HG02588 (cell line): ENCODE data around the gene CCDC169.

Experiments used
- ATAC-seq: cut with Tn5 transposase; IDR thresholded peaks from one replicate; pipeline ENCODE4 v1.9.1; 2021; ENCODE audit warnings: mild to moderate bottlenecking, moderate library complexity; ENCODE audit not compliant: unreplicated experiment

Gene CCDC169

GRCh38 chr13:36248700-36249099 is 48.9 kb downstream of the CCDC169 start:
- no peak for ATAC-seq

GRCh38 chr13:36244990-36245389 is 52.6 kb downstream of the CCDC169 start:
- no peak for ATAC-seq

- no peak for ATAC-seq
Measured at GRCh38 chr13:36244073-36244472, 53.5 kb downstream of the CCDC169 start.

GRCh38 chr13:36242761-36243160 is 54.9 kb downstream of the CCDC169 start:
- no peak for ATAC-seq

- ATAC-seq: no peak
Measured at GRCh38 chr13:36231236-36231635, 66.4 kb downstream of the CCDC169 start.

GRCh38 chr13:36224730-36225129 is 72.9 kb downstream of the CCDC169 start:
- ATAC-seq: no peak

- no peak for ATAC-seq
Measured at GRCh38 chr13:36219883-36220282, 77.7 kb downstream of the CCDC169 start.

- no peak for ATAC-seq
Measured at GRCh38 chr13:36217456-36217855, 80.2 kb downstream of the CCDC169 start.

GRCh38 chr13:36214163-36214921 is 83.3 kb downstream of the CCDC169 start, which contains the start of gene SOHLH2:
SOHLH2 (minus strand) TSS chr13:36214556; CDS start chr13:36214526, 30 bp downstream.
- no peak for ATAC-seq

GRCh38 chr13:36212789-36213188 is 84.8 kb downstream of the CCDC169 start:
- no peak for ATAC-seq

- no peak for ATAC-seq
Measured at GRCh38 chr13:36211567-36211966, 86.0 kb downstream of the CCDC169 start.

GRCh38 chr13:36210738-36211137 is 86.9 kb downstream of the CCDC169 start:
- ATAC-seq: no peak

- ATAC-seq: no peak
Measured at GRCh38 chr13:36207672-36208071, 89.9 kb downstream of the CCDC169 start.

GRCh38 chr13:36193151-36193855 is 104.3 kb downstream of the CCDC169 start:
- no peak for ATAC-seq

GRCh38 chr13:36192166-36192565 is 105.4 kb downstream of the CCDC169 start:
- ATAC-seq: no peak

- ATAC-seq: no peak
Measured at GRCh38 chr13:36190771-36191170, 106.8 kb downstream of the CCDC169 start.

- no peak for ATAC-seq
Measured at GRCh38 chr13:36188441-36188840, 109.2 kb downstream of the CCDC169 start.

GRCh38 chr13:36183901-36184300 is 113.7 kb downstream of the CCDC169 start:
- ATAC-seq: no peak
